Activated CD8-positive, alpha-beta memory T cell treated with anti-CD3 and anti-CD28 coated beads, Interleukin-2, amount 50 U/mL, for 4 hours (primary cell): ENCODE results near the gene WRNIP1.

Experiments
- DNase-seq: peaks from one replicate; pipeline ENCODE4 v3.0.0-alpha.2; 2020

WRNIP1 gene

DNA sequence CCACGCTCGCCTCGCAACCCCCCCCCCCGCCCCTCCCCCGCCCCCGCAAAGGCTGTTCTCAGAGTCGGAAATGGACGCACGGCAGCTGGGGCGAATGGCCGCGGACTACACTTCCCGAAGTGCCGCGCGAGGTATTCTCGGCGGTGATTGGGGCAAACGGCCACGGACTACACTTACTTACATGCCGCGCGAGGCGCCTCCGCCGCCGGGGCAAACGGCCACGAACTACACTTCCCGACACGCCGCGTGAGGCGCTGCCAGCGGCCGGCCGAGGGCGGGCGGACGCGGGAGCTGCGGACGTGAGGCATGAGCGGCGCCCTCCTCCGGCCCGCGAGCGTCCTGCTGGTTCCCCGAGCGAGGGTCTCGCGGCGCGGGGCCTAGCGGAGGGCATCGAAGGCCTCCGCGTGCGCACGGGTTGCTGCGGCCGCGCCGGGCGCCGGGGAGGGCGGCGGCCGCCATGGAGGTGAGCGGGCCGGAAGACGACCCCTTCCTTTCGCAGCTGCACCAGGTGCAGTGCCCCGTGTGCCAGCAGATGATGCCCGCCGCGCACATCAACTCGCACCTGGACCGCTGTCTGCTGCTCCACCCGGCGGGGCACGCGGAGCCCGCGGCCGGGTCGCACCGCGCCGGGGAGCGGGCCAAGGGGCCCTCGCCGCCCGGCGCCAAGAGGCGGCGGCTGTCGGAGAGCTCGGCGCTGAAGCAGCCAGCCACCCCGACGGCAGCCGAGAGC is at the start of gene WRNIP1:
TSS of gene WRNIP1 (plus strand) at position 228 of the 730 bp plus-strand sequence. CDS start at position 458, 230 bp downstream.
- DNase-seq, result peak; percentile 95

- DNase-seq, result no peak
Observed at GRCh38 chr6:2715737-2716136, 49.5 kb upstream of the WRNIP1 start.

GRCh38 chr6:2716936-2717700 is 48.1 kb upstream of the WRNIP1 start:
- DNase-seq, result no peak

- DNase-seq, result no peak
Observed at GRCh38 chr6:2718334-2719092, 46.7 kb upstream of the WRNIP1 start.

DNA sequence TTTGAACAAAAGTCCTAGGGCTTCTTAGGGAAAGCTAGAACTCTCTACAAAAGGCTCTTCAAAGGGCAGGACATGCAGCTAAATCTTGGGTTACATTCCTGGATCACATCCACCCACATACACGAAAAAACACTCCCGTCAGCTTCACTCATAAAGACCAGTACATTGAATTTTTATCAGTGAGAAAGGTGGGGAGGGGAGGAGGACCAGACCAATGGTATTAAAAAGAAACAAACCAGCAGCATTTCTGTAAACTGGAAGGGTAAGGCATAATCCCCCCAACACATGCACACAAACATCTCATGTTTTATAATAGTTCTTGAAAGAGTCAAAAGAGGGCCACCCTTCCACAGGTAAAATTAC is 46.1 kb upstream of the WRNIP1 start:
- DNase-seq, result no peak

GRCh38 chr6:2721219-2721618 is 44.0 kb upstream of the WRNIP1 start:
- DNase-seq, result no peak

DNA sequence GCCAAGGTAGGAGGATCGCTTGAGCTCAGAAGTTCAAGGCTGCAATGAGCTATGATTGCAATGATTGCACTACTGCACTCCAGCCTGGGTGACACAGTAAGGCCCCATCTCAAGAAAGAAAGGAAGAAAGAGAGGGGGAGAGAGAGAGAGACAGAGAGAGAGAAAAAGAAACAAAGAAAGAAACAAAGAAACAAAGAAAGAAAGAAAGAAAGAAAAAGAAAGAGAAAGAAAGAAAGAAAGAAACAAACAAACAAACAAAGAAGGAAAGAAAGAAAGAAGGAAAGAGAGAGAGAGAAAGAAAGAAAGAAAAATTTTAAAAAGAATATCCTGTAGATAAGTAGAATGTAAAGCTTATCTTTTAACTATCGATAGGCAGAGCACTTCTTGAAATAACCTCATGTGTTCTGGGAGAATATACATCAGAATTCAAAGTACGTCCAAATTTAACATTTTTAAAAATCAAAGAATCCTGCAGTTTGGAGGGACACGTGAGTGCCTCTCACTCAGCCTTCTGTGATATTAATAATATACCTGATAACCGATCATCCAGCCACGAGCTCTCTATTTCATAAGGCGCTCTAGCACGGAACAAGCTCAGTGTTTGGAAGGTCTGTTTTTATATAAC is 39.7 kb upstream of the WRNIP1 start:
- DNase-seq, result no peak

GRCh38 chr6:2725999-2726567 is 39.1 kb upstream of the WRNIP1 start:
- DNase-seq, result no peak

- DNase-seq, result no peak
Observed at GRCh38 chr6:2729921-2730320, 35.3 kb upstream of the WRNIP1 start.

DNA sequence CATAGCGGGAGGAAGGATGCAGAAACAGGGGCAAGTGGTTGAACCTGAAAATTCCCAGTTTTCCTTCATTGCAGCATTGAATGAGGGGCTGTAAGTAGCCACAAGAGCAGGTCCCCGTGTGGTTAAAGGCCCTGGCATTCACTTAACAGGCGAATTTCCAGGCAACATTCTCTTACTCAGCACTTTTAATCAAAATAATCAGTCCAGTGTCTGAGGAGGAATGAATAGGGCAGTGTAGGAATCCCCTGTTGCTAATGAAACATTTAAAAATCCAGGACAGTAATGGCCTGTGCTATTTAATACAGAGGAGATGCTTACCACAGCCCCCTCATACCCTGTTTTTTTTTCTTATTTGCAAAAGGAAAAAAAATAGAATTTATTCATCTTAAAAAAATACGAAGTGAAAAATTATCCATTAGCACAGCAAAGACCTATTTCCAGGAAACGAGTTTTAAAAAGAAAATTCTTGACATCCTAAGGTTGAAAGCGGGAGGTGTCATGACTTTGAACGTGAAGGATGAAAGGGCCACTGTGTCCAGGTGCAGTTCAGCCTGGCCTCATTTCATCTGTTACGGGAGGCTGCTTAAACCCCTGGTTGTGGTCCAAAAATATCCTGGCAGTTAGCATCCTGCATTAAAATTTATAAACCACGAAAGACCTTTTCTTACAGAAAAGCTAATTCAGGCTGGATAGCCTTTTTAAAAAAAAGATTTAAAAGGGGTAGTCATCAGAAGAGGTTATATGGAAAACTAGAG is 34.7 kb upstream of the WRNIP1 start:
- DNase-seq, result no peak

- DNase-seq, result no peak
Observed at GRCh38 chr6:2731281-2731909, 33.8 kb upstream of the WRNIP1 start.

GRCh38 chr6:2732503-2733089 is 32.6 kb upstream of the WRNIP1 start:
- DNase-seq, result no peak

- DNase-seq, result peak; percentile 17
Observed at GRCh38 chr6:2733324-2733723, 31.9 kb upstream of the WRNIP1 start.

GRCh38 chr6:2733736-2734480 is 31.3 kb upstream of the WRNIP1 start:
- no peak for DNase-seq

DNA sequence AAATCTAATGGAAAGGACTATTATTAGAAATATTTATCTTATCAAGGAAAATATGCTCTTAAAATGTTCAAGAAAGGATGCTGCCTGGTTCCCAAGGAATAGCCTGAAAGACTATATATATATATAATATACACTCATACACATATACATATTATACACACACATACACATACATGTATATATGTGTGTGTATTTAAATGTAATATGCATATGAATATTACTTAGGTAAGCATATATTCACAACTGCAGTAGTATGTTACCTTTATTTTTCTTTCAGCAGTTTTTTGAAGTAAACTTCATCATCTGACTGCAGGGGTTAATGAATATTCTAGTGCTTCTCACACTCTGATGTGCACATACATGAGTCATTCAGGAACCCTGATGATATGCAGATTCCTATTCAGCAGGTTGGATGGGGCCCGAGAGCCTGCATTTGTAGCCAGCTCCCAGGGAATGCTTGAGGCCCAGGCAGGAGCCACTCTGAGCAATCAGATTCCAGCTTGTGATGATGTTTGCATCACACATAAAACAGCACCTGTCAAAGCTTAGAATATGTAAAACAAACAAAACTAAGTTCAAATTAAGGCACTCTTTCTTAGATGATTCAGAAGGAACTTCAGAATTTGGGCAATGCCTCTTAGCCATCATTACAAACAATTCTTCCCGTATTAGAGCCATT is 30.6 kb upstream of the WRNIP1 start:
- DNase-seq, result no peak

GRCh38 chr6:2737885-2738284 is 27.3 kb upstream of the WRNIP1 start:
- DNase-seq, result no peak

DNA sequence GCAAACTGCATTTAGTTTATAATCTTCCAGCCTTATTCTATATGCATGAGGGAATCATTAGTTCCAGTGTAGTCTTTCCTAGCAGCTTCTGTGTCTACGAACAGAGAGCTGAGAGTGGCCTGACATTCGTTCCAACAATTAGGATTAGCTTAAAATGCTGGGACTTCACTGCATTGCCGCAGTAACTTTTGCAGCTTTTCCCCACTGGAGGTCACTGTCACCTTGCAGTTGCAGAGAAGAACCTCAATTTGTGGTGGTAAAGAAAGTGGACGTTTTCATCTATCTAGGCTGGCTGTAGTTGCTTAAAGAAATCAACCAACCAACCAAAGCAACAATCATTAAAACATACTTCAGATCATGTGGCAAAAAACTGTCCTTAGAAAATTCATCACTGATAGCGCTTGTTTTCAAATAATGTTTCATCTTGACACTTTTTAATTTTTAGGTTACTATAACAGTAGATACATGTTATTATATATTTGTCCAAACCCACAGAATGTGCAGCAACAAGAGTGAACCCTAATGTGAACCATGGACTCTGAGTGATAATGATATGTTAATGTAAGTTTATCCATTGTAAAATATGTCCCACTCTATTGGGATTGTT is 26.7 kb upstream of the WRNIP1 start:
- peak; percentile 48 for DNase-seq

DNA sequence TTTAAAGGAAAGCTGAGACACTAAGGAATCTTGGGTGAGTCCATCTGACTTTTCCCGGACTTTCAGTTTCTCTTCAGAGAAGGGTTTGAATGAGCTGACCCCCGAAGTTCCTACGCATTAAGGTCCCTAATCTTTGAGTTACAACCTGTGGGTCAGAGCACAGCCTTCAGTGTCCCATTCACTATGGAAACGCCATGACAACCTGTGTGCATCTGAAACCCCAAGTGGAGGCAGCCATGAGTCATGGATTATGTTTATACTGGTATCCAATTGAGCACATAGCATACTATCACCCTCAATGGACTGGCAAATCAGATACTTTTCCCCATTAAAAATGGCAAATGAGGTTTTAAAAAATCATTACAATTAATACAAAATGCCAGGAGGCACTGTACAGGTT is 25.9 kb upstream of the WRNIP1 start:
- DNase-seq, result no peak

DNA sequence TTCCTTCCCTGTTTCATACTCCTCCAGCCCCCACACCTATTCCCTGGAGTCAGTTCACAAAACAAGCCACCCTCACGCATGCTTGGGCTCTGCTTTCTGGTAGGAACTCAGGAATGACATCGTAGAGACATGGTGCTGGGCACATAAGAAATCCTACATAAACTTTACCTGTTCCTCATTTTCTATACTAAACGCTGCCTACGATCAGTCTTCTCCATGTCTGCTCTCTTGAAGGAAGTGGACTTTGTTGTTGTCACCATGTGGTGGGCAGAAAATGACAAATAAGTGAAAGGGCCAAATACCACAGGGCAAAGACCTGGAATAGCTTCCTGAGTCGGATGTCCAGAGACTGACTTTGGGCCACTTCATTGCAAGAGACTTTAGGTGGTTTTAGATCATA is 24.6 kb upstream of the WRNIP1 start:
- no peak for DNase-seq
